AG04450 (cell line): ENCODE results near the gene RSAD1. TPM values are rescaled to one million over a fixed set of nuclear protein-coding genes. Genes with fewer than 3 reads are reported as not detected.

Source experiments
- CTCF ChIA-PET: fragments of 300-600, 350-600 bp; formaldehyde crosslinking; extraction: SDS; loops from one replicate; lab custom pipeline; 2022; ENCODE audit warnings: antibody characterized with exemption, inconsistent platforms; lab: Charles Lee
- POLR2A ChIA-PET: fragments of 350-600 bp; formaldehyde crosslinking; extraction: SDS; loops from one replicate; lab custom pipeline; 2021; ENCODE audit warnings: antibody characterized with exemption, inconsistent platforms; lab: Yijun Ruan, JAX
- DNase-seq: peaks from one replicate; pipeline ENCODE4 v3.0.0-alpha.2; 2011; ENCODE audit warnings: low read depth, low spot score
- H3K27ac ChIP-seq: one replicate; pipeline ENCODE4 v1.5.1; 2012; ENCODE audit warnings: low read depth, low read length, control low read depth
- H3K27me3 ChIP-seq: one replicate; pipeline ENCODE4 v1.6.0; 2012; ENCODE audit warnings: low read length; ENCODE audit not compliant: control insufficient read depth, insufficient read depth
- H3K4me3 ChIP-seq: 2 replicates; pipeline ENCODE4 v1.5.1; 2011; ENCODE audit warnings: mild to moderate bottlenecking, low read depth, low read length, control low read depth
- H3K9me3 ChIP-seq: 2 replicates; pipeline ENCODE4 v1.5.1; 2012; ENCODE audit warnings: low read length; ENCODE audit not compliant: control insufficient read depth, insufficient read depth
- polyA plus RNA-seq: library from polyadenylated mRNA; depleted of rRNA; stranded (reverse); fragments of >200 nt; gene quantifications from 2 replicates; pipeline ENCODE4 v1.2.3, GENCODE V29; 2011; rRNA removed
- TF ChIP-seq, protein P1 (sequence below): IDR thresholded peaks from 2 replicates; pipeline ENCODE4 v1.5.1; 2011; ENCODE audit warnings: low read depth, low read length, control low read depth, inconsistent platforms

The RSAD1 gene
- polyA plus RNA-seq, 1 experiment, result 15.5 TPM

DNA sequence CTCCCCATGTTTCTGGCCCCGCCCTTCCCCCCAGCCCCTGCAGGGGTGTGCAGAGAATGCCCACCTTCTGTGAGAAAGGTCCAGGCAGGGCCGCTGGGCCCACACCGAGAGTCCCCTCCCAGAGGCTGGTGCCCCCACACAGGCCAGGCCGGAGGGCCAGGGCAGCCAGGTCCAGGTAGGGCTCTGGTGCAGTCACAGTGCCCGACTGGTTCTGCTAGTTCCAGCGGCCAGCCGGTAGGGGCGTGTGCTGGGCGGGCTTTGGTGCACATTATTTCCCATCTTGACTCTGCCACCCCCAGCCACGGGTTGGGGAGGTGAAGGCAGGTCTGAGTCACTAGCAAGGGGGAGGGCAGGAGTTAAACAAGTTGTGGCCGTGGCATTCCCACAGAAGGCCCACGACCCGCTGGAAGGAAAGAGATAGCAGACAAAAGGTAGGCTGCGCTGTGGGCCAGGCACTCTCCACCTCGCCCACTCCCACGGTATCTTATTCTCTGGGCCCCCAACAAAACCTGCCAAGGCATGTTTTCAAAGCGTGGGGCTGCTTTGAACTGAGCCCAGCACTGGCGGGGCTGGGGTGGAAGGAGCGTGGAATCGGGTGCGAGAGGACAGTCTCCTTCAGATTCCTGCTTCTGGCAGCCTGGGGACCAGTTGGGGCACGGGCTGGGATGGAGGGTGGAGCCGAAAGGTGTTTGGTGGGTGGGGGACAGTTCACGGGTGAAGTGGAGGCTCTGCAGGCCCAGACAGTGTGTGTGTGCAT, 55.7 kb downstream of the RSAD1 start:
- ChIA-PET POLR2A (no interaction called here), CTCF (no interaction called here)
- Histone ChIP-seq H3K9me3 (no peaks in the 10 kb centered on the region; the same call in 1 of the 2 replicates), H3K27ac (no peak overlapping the region), H3K27me3 (peaks cover 37% of the 10 kb centered on the region), H3K4me3 (no peak overlapping the region)
- DNase-seq, result no peak
- TF ChIP-seq, protein P1, sequence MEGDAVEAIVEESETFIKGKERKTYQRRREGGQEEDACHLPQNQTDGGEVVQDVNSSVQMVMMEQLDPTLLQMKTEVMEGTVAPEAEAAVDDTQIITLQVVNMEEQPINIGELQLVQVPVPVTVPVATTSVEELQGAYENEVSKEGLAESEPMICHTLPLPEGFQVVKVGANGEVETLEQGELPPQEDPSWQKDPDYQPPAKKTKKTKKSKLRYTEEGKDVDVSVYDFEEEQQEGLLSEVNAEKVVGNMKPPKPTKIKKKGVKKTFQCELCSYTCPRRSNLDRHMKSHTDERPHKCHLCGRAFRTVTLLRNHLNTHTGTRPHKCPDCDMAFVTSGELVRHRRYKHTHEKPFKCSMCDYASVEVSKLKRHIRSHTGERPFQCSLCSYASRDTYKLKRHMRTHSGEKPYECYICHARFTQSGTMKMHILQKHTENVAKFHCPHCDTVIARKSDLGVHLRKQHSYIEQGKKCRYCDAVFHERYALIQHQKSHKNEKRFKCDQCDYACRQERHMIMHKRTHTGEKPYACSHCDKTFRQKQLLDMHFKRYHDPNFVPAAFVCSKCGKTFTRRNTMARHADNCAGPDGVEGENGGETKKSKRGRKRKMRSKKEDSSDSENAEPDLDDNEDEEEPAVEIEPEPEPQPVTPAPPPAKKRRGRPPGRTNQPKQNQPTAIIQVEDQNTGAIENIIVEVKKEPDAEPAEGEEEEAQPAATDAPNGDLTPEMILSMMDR, result 0 out of 2 replicates have a peak, but pooled peaks have one; percentile 16

DNA sequence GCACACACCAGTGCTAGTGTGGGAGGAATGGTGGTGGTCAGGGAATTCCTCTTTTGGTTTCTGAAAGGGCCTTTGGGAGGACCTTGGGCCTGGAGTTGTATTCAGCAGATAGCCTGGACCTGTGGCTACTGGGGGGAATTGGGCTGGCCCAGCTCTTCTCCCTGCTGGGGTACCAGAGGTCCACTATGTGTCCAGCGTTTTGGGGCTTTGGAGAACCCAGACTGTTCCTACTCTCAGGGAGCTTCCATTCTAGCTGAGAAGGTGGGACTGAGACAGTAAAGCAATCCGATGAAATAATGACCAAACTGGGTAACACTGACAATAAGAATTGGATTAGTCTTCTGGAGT, 56.3 kb downstream of the RSAD1 start:
- H3K9me3 ChIP-seq, result no peaks in the 10 kb centered on the region; the same call in 1 of the 2 replicates
- ChIA-PET CTCF (no interaction called here), POLR2A (no interaction called here)
- DNase-seq, result no peak
- TF ChIP-seq, protein P1, result no peak
- H3K4me3 ChIP-seq, result no peak overlapping the region
- no peak overlapping the region for H3K27ac ChIP-seq
- peaks cover 33% of the 10 kb centered on the region for H3K27me3 ChIP-seq

DNA sequence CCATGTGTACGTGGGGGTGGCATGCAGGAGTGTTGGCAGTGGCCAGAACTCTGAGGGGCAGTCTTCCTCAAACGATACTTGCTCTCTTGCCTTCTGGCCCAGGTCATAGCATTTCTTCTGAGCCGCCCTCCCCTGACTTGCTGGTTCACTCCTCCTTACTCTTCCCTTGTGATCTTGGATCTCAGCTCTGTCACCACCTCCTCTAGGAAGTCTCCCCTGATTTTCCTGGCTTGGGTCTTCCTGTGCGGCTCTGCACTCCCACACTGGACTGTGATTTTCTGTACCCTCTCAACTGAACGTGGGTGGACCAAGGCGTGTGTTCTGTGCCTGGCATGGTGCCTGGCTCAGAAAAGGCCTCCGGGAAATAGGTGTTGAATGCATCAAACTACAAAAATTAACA, 56.7 kb downstream of the RSAD1 start:
- Histone ChIP-seq H3K9me3 (no peaks in the 10 kb centered on the region; the same call in 1 of the 2 replicates), H3K27ac (no peak overlapping the region), H3K4me3 (no peak overlapping the region), H3K27me3 (peaks cover 29% of the 10 kb centered on the region)
- ChIA-PET POLR2A (no interaction called here), CTCF (no interaction called here)
- no peak for DNase-seq
- TF ChIP-seq, protein P1, result no peak

Other genes with a start within 250 kb of the RSAD1 start
- gene TMEM92, start 204.4 kb upstream of the RSAD1 start, polyA plus RNA-seq, result 0.47 and 0.96 TPM in 2 replicates
- 13.5 and 19.0 TPM in 2 replicates for gene XYLT2, start 132.7 kb upstream of the RSAD1 start, polyA plus RNA-seq
- 106 and 116 TPM in 2 replicates for gene MRPL27, start 105.7 kb upstream of the RSAD1 start, polyA plus RNA-seq
- 2.2 and 2.5 TPM in 2 replicates for gene EME1, start 105.6 kb upstream of the RSAD1 start, polyA plus RNA-seq
- 143 and 145 TPM in 2 replicates for gene LRRC59, start 81.3 kb upstream of the RSAD1 start, polyA plus RNA-seq
- gene ACSF2, start 52.6 kb upstream of the RSAD1 start, polyA plus RNA-seq, result 42.5 and 52.1 TPM in 2 replicates
- gene CHAD, start 10.0 kb upstream of the RSAD1 start, polyA plus RNA-seq, result not detected in 2 replicates
- gene MYCBPAP, start 29.6 kb downstream of the RSAD1 start, polyA plus RNA-seq, result 0.11 and 0.17 TPM in 2 replicates
- gene EPN3, start 53.9 kb downstream of the RSAD1 start, polyA plus RNA-seq, result not detected in 2 replicates
- 17.1 and 25.1 TPM in 2 replicates for gene SPATA20, start 68.3 kb downstream of the RSAD1 start, polyA plus RNA-seq
- 0.05 TPM in 1 of 2 replicates, not detected in the other for gene CACNA1G, start 81.9 kb downstream of the RSAD1 start, polyA plus RNA-seq
- 21.5 and 21.7 TPM in 2 replicates for gene ABCC3, start 156.0 kb downstream of the RSAD1 start, polyA plus RNA-seq
- gene ANKRD40, start 229.1 kb downstream of the RSAD1 start, polyA plus RNA-seq, result 32.8 and 39.8 TPM in 2 replicates
- gene LUC7L3, start 240.7 kb downstream of the RSAD1 start, polyA plus RNA-seq, result 70.6 and 120 TPM in 2 replicates